ENCODE measurements around the gene PFDN6.

DNA sequence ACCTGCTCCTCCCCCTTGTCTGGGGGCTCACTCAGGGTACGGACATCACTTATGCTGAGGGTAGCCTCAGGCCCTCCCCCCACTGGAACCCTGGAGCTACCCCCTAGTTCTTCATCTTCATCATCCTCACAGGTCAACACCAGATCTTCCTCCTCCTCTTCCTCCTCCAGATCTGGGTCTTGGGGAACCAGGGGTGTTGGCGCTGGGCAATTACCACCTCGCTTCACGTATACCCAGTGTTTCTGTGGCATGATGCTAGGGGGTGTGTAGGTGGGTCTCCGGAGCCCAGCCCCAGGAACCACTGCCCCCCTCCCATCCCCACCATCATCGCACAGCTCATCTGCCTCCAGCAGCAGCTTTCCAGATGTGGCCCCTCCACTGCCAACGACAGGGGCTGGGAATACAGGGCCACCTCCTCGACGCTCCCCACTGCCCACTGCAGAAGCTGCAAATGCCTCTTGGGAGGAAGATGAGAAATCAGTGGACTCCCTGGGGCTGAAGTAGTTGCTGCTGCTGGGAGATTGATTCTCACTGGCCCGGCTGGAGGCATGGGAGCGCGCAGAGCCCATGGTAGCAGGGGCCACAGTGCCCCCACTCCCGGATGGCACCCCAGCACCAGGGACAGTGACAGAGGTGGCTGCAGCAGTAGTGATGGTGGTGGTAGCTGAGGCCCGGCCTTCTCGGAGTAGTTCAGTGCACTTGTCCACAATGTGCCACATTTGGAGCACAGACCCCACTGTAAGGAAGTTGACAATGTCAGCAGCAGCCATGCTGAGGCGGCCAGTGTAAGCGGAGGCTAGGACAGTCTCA is 26.6 kb downstream of the PFDN6 start:
- TF ChIP-seq ZBTB21 (CRISPR knock-in tag; IDR thresholded peaks at IDR 0.05; ENCODE audit: borderline replicate concordance), result no peak
- no peak for TF ChIP-seq TEAD4 (CRISPR knock-in tag; IDR thresholded peaks at IDR 0.05)
- TF ChIP-seq, protein P1, sequence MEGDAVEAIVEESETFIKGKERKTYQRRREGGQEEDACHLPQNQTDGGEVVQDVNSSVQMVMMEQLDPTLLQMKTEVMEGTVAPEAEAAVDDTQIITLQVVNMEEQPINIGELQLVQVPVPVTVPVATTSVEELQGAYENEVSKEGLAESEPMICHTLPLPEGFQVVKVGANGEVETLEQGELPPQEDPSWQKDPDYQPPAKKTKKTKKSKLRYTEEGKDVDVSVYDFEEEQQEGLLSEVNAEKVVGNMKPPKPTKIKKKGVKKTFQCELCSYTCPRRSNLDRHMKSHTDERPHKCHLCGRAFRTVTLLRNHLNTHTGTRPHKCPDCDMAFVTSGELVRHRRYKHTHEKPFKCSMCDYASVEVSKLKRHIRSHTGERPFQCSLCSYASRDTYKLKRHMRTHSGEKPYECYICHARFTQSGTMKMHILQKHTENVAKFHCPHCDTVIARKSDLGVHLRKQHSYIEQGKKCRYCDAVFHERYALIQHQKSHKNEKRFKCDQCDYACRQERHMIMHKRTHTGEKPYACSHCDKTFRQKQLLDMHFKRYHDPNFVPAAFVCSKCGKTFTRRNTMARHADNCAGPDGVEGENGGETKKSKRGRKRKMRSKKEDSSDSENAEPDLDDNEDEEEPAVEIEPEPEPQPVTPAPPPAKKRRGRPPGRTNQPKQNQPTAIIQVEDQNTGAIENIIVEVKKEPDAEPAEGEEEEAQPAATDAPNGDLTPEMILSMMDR (IDR thresholded peaks at IDR 0.05), result no peak
- TF ChIP-seq NFATC4 (CRISPR knock-in tag; IDR thresholded peaks at IDR 0.05), result no peak
- TF ChIP-seq, protein P2, sequence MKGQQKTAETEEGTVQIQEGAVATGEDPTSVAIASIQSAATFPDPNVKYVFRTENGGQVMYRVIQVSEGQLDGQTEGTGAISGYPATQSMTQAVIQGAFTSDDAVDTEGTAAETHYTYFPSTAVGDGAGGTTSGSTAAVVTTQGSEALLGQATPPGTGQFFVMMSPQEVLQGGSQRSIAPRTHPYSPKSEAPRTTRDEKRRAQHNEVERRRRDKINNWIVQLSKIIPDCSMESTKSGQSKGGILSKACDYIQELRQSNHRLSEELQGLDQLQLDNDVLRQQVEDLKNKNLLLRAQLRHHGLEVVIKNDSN (CRISPR knock-in tag; IDR thresholded peaks at IDR 0.05), result no peak
- TF ChIP-seq ZNF416 (CRISPR knock-in tag; IDR thresholded peaks at IDR 0.05), result no peak
- TF ChIP-seq, protein P3, sequence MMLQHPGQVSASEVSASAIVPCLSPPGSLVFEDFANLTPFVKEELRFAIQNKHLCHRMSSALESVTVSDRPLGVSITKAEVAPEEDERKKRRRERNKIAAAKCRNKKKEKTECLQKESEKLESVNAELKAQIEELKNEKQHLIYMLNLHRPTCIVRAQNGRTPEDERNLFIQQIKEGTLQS (CRISPR knock-in tag; conservative IDR thresholded peaks at IDR 0.05), result no peak
- no peak for TF ChIP-seq JUN (CRISPR knock-in tag; IDR thresholded peaks at IDR 0.05)
- TF ChIP-seq, protein P4, sequence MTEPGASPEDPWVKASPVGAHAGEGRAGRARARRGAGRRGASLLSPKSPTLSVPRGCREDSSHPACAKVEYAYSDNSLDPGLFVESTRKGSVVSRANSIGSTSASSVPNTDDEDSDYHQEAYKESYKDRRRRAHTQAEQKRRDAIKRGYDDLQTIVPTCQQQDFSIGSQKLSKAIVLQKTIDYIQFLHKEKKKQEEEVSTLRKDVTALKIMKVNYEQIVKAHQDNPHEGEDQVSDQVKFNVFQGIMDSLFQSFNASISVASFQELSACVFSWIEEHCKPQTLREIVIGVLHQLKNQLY (CRISPR knock-in tag; IDR thresholded peaks at IDR 0.05), result no peak
- TF ChIP-seq, protein P5, sequence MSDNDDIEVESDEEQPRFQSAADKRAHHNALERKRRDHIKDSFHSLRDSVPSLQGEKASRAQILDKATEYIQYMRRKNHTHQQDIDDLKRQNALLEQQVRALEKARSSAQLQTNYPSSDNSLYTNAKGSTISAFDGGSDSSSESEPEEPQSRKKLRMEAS (CRISPR knock-in tag; IDR thresholded peaks at IDR 0.05), result no peak
- TF ChIP-seq, protein P6, sequence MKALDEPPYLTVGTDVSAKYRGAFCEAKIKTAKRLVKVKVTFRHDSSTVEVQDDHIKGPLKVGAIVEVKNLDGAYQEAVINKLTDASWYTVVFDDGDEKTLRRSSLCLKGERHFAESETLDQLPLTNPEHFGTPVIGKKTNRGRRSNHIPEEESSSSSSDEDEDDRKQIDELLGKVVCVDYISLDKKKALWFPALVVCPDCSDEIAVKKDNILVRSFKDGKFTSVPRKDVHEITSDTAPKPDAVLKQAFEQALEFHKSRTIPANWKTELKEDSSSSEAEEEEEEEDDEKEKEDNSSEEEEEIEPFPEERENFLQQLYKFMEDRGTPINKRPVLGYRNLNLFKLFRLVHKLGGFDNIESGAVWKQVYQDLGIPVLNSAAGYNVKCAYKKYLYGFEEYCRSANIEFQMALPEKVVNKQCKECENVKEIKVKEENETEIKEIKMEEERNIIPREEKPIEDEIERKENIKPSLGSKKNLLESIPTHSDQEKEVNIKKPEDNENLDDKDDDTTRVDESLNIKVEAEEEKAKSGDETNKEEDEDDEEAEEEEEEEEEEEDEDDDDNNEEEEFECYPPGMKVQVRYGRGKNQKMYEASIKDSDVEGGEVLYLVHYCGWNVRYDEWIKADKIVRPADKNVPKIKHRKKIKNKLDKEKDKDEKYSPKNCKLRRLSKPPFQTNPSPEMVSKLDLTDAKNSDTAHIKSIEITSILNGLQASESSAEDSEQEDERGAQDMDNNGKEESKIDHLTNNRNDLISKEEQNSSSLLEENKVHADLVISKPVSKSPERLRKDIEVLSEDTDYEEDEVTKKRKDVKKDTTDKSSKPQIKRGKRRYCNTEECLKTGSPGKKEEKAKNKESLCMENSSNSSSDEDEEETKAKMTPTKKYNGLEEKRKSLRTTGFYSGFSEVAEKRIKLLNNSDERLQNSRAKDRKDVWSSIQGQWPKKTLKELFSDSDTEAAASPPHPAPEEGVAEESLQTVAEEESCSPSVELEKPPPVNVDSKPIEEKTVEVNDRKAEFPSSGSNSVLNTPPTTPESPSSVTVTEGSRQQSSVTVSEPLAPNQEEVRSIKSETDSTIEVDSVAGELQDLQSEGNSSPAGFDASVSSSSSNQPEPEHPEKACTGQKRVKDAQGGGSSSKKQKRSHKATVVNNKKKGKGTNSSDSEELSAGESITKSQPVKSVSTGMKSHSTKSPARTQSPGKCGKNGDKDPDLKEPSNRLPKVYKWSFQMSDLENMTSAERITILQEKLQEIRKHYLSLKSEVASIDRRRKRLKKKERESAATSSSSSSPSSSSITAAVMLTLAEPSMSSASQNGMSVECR (CRISPR knock-in tag; IDR thresholded peaks at IDR 0.05; ENCODE audit: borderline replicate concordance), result no peak
- no peak for TF ChIP-seq SP1 (CRISPR knock-in tag; conservative IDR thresholded peaks at IDR 0.05)
- no peak for TF ChIP-seq SMAD4 (CRISPR knock-in tag; IDR thresholded peaks at IDR 0.05)
- TF ChIP-seq ZNF317 (CRISPR knock-in tag; IDR thresholded peaks at IDR 0.05; ENCODE audit: borderline replicate concordance, low read depth), result no peak
